Measurements from ENCODE around the gene WDR45B.

DNA sequence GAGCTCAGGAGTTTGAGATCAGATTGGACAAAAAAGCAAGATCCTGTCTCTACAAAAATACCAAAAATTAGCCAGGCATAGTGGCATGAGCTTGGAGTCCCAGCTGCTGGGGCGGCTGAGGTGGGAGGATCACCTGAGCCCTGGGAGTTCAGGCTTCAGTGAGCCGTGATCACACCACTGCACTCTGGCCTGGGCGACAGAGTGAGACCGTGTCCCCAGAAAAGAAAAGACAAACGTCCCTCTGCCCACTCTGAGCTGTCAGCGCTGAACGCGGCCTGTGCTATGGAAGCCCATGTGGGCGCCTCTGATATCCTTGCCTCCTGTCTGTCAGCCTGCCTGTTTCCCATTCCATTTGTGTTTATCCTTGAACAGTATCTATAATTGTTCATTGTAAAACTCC, 78.0 kb downstream of the WDR45B start:
- TF ChIP-seq, protein P1, sequence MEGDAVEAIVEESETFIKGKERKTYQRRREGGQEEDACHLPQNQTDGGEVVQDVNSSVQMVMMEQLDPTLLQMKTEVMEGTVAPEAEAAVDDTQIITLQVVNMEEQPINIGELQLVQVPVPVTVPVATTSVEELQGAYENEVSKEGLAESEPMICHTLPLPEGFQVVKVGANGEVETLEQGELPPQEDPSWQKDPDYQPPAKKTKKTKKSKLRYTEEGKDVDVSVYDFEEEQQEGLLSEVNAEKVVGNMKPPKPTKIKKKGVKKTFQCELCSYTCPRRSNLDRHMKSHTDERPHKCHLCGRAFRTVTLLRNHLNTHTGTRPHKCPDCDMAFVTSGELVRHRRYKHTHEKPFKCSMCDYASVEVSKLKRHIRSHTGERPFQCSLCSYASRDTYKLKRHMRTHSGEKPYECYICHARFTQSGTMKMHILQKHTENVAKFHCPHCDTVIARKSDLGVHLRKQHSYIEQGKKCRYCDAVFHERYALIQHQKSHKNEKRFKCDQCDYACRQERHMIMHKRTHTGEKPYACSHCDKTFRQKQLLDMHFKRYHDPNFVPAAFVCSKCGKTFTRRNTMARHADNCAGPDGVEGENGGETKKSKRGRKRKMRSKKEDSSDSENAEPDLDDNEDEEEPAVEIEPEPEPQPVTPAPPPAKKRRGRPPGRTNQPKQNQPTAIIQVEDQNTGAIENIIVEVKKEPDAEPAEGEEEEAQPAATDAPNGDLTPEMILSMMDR (IDR thresholded peaks at IDR 0.05; ENCODE audit: extremely low read depth in 1 of 2, insufficient read depth in 1 of 2, low read depth in 1 of 2, low read length in 2 of 2): no peak
- TF ChIP-seq FOS (IDR thresholded peaks at IDR 0.05; ENCODE audit: borderline replicate concordance, insufficient read depth, low read length): no peak
- TF ChIP-seq EZH2 (IDR thresholded peaks at IDR 0.05; ENCODE audit: borderline replicate concordance, low read depth, low read length, severe bottlenecking): no peak
- TF ChIP-seq POLR2A (IDR thresholded peaks at IDR 0.05; ENCODE audit: low read depth, low read length): no peak
- no peak for TF ChIP-seq POLR2AphosphoS5 (IDR thresholded peaks at IDR 0.05; ENCODE audit: insufficient read depth, low read depth, low read length)
